Dermis microvascular lymphatic vessel endothelial cell (primary cell): ENCODE data around the gene RAB7B. TPM values are rescaled to one million over a fixed set of nuclear protein-coding genes. Genes with fewer than 3 reads are reported as not detected.

Source experiments
- DNase-seq, 2 donors: peaks; one replicate each; pipeline versions ENCODE4 v3.0.0 to v3.0.0-alpha.2; 2010; ENCODE audit warnings: low read depth in 2 of 2
- total RNA-seq: library from RNA; depleted of rRNA; stranded (reverse); fragments of >200 nt; gene quantifications from 2 replicates; pipeline ENCODE4 v1.2.1, GENCODE V29; 2014

RAB7B gene
- total RNA-seq, 1 donor from 2014 or later = not detected

GRCh38 chr1:206022766-206023165, 19.6 kb upstream of the RAB7B start:
- no peak for DNase-seq

- DNase-seq = peak in 1 of 2 donors; percentile 23
Measured at GRCh38 chr1:206021626-206022365, 18.6 kb upstream of the RAB7B start.

- DNase-seq = no peak
Measured at GRCh38 chr1:206021008-206021625, 17.9 kb upstream of the RAB7B start.

- DNase-seq = no peak
Measured at GRCh38 chr1:206020393-206021007, 17.3 kb upstream of the RAB7B start.

GRCh38 chr1:206015071-206015470, 11.9 kb upstream of the RAB7B start:
- DNase-seq = no peak

- DNase-seq = no peak
Measured at GRCh38 chr1:206014601-206015000, 11.4 kb upstream of the RAB7B start.

- peak; percentile 18 to 53 for DNase-seq
Measured at GRCh38 chr1:206013026-206013795, 10.0 kb upstream of the RAB7B start.

GRCh38 chr1:206012086-206012859, 9.1 kb upstream of the RAB7B start:
- DNase-seq = no peak

GRCh38 chr1:206011057-206011456, 7.9 kb upstream of the RAB7B start:
- DNase-seq = no peak

- DNase-seq = no peak
Measured at GRCh38 chr1:206010060-206010459, 6.9 kb upstream of the RAB7B start.

GRCh38 chr1:206006946-206007345, 3.8 kb upstream of the RAB7B start:
- no peak for DNase-seq

- no peak for DNase-seq
Measured at GRCh38 chr1:206005778-206006180, 2.6 kb upstream of the RAB7B start.

- DNase-seq = no peak
Measured at GRCh38 chr1:206005234-206005633, 2.0 kb upstream of the RAB7B start.

- DNase-seq = no peak
Measured at GRCh38 chr1:206004826-206005225, 1.6 kb upstream of the RAB7B start.

GRCh38 chr1:206003854-206004800, 932 bp upstream of the RAB7B start:
- DNase-seq = no peak

GRCh38 chr1:206002160-206002559, 1.0 kb downstream of the RAB7B start:
- DNase-seq = no peak

- peak in 1 of 2 donors; percentile 57 for DNase-seq
Measured at GRCh38 chr1:206001476-206001888, 1.7 kb downstream of the RAB7B start.

- DNase-seq = no peak
Measured at GRCh38 chr1:206000641-206001339, 2.4 kb downstream of the RAB7B start.

- DNase-seq = no peak
Measured at GRCh38 chr1:205998457-205999241, 4.5 kb downstream of the RAB7B start.
